ENCODE measurements around the gene PADI4.

DNA sequence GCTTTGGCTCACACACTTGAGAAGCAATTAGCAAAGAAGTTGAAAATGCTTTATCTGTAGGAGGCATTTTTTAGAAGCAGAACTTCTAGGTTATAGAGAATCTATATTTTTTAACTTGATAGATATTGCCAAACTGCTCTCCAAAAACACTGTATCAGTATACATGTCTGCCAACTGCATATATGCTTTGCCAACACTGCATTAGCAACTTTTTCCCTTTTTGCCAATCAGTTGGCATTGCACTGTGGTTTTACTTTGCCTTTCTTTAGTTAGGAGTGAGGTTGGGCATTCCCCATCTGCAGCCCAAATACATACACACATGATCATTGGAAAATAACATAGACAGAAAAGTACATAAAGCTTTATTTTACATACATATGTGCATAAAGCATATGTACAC, 44.1 kb upstream of the PADI4 start:
- TF ChIP-seq POLR2A (IDR thresholded peaks at IDR 0.05; ENCODE audit: low read depth, low read length) (no peak), POLR2AphosphoS5 (IDR thresholded peaks at IDR 0.05; ENCODE audit: low read depth, low read length) (no peak)
